Activated T-cell treated with anti-CD3 and anti-CD28 coated beads for 4 hours (primary cell): ENCODE data around the gene GSTA4.

Experiments
- DNase-seq: peaks from one replicate; pipeline ENCODE4 v3.0.0-alpha.2; 2020

The GSTA4 gene, protein sequence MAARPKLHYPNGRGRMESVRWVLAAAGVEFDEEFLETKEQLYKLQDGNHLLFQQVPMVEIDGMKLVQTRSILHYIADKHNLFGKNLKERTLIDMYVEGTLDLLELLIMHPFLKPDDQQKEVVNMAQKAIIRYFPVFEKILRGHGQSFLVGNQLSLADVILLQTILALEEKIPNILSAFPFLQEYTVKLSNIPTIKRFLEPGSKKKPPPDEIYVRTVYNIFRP

DNA sequence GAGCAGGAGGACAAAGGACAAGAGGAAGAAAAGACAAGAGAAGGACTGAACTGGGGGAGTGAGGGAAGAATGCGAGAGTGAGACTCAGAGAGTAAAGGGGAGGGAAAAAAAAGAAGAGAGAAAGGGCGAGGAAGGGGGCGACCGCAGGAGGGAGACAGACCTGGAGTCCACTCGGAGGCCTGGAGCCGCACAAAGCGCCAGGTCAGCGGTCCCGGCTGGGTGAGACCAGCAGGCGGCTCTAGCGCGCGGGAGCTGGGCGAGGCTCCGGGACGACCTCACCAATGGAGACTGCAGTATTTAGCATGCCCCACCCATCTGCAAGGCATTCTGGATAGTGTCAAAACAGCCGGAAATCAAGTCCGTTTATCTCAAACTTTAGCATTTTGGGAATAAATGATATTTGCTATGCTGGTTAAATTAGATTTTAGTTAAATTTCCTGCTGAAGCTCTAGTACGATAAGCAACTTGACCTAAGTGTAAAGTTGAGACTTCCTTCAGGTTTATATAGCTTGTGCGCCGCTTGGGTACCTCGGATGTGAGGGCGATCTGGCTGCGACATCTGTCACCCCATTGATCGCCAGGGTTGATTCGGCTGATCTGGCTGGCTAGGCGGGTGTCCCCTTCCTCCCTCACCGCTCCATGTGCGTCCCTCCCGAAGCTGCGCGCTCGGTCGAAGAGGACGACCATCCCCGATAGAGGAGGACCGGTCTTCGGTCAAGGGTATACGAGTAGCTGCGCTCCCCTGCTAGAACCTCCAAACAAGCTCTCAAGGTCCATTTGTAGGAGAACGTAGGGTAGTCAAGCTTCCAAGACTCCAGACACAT is at the start of gene GSTA4:
TSS of gene GSTA4 (minus strand) at position 196 of the 824 bp plus-strand sequence. CDS start 1,041 bp downstream, outside the sequence.
- DNase-seq, result peak; percentile 83

DNA sequence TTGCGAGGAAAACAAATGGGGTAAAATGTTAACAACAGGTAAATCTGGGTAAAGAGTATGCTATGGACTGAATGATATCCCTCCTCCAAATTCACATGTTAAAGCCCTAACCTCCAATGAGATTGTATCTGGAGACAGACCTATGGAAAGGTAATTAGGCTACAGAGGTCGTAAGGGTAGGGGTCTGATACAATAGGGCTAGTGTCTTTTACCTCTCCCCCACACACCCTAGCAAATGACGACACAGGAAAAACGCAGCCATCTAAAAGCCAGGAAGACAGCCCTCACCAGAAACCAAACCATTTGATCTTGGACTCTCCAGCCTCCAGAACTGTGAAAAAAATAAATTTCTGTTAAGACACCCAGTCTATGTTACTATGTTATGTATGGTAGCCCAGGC is 49.5 kb upstream of the GSTA4 start:
- no peak for DNase-seq

DNA sequence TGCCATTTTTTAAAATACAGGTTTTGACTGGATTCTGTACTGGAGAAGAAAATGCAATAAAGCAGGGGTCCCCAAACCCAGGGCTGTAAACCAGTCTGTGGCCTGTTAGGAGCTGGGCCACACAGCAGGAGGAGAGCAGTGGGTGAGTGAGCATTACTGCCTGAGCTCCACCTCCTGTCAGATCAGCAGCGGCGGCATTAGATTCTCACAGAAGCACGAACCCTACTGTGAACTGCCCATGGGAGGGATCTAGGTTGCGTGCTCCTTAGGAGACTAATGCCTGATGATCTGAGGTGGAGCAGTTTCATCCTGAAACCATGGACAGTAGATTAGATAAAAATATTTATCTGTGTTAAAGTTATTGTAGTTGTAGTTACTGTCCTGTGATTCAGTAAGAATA is 49.0 kb upstream of the GSTA4 start:
- DNase-seq, result no peak

DNA sequence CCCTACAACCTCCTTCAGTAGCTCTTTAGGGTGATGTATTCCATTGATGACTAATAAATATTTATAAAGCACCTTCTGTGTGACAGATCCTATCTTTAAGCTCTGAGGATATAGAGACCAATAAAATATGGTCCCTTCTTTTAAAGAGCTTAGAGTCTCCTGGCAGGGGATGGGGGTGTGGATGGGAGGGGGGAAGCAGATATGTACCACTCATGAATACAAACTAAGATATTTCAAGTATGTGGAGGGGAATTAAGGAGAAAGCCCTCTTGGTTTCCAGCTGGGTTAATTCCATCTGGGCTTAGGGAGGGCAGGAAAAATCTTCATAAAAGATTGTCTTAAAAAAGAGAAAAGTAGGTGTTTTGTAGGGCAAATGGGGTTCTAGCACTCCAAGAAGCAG is 48.5 kb upstream of the GSTA4 start:
- DNase-seq, result no peak

DNA sequence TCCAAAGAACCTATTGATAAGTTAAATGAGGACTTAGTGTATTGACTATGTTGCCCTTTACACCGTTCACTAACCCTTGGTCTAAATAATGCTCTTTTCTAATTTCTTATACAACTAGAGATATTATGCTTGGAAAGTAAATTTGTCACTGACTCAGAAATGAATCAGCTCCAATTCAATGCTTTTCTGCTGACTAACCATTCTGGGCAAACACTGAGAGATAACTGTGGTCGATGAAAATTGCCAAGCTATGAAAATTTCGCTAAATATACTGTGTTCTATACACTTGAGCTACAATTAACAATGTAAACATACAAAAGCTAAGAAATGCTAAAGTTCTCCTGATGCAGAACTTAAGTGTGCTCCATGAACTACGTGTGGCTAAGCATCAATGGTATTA is 47.0 kb upstream of the GSTA4 start:
- DNase-seq, result no peak

DNA sequence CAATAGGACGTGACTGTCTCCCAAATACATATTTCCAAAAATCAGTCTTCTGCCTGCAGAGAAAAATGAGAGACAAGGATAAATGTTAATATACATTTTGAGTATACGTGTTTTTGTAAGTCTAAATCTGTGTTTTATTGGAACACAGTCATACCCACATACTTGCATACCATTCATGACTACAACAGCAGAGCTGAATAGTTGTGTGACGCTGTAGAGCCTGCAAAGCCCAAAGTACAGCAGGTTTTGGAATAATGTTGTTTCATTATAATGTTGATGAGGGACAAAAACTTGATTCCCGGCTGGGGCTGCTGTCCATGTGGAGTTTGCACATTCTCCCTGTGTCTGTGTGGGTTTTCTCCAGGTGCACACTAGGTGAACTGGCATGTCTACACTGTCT is 46.3 kb upstream of the GSTA4 start:
- DNase-seq, result no peak

DNA sequence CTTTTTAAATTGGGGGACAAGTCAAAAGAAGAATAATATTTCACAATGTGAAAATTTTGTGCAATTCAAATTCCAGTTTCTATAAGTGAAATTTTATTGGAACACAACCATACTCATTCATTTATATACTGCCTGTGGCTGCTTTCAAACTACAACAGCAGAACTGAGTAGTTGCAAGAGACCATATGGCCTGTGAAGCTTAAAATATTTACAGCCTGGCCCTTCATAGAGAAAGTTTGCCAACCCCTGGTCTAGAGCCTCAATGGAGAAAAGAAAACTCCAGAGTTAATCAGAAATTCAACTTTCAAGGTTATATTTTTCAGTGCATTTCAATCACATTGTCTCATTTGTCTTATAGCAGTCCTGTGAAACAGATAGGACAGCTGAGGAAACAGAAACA is 43.5 kb upstream of the GSTA4 start:
- no peak for DNase-seq

DNA sequence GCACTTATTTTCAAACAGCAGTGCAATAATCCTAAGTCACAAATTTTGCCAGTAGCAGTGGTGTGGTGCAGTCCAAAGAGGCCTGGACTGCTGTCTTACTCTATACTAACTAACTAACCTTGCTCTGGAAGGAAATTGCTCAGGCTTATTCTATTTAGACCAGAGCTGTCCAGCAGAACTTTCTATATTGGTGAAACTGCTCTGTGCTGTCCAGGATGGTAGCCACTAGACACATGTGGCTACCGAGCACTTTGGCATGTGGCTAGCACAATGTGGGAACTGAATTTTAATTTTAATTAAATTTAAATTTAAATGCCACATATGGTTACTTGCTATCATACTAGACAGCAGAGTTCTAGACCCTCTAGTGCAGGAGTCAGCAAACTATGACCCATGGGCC is 43.1 kb upstream of the GSTA4 start:
- DNase-seq, result no peak

DNA sequence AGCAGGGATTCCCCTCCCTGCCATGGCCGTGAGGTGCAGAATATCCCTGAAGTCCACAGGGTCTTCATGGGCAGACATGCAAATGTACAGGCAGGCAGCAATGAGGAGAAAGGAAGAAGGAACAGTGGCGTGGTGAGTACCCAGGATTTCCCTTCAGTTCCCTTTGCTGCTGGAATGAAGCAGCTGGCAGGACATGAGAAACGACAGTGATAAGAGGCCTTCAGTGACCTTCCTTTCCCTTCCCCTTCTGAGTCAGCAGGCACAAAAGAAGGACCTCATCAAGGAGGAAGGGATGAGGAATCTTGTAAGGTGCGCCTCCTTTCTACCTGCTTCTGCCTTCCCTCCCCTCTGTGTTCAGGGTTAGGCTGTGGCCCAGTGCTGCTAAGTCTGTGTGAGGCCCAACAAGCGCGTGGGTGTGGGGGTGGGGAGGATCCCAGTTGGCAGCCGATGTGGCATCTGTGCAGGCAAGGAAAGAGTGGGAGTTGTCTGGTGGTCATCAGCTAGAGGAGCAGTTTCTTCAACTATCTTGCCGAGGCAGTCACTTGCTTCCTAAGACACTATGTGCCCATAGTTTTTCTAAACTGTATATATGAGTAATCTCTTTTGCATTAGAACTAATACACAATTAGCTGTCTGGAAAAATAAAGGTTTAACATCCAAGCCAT is 40.6 kb upstream of the GSTA4 start:
- no peak for DNase-seq

DNA sequence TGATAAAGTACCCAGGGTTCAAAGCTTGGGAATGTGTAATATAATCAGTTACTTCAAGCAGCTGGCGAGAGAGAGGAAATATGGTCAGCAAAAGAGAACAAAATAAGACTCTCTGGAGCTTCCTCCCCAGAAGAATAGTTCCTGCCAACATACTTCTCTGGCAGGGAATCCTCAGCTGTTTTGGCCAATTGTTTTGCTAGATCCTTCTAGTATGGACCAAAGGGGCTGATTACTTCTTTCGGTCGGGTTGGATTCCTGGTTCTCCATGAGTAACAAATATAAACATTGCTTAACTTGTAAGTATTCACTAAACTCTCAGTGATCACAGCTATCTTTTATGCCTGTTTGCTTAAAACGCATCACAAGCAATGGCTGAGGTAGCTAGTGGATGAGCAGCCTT is 38.7 kb upstream of the GSTA4 start:
- DNase-seq, result no peak

DNA sequence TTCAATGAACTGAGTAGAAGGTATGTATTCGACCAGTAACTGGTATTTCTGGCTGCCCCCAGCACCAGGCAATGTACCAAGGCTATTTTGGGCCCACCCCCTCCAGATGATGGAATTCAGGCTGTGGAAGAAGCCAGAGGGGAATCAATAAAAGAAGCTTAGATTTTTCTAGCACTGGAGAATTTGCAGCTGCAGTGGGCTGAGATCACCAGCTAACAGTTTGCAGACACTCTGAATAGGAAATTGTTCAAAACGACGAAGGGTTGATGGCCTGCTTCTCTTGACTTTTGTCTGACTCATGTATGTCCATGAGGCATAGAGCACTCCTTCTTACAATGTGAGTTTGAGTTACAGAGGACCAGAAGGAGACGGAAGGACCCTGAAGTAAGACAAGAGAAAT is 37.8 kb upstream of the GSTA4 start:
- DNase-seq, result no peak

DNA sequence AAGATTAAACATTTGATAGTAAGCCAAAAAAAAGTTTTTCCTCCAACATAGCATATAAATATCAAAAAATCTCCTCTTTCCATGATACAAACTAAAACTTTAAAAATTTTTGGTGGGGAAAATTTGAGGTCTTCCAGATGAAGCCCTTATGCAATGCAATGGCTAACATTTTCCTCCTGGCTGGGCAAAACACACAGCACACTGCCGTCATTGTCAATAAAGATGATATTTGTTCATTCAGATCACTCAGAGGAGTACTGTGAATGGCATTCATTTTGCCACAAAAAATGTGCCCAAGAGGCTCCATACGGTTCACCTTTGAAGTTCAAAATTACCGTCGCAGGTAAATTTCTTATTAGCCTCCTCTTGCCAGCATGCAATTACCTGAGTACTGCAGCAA is 36.2 kb upstream of the GSTA4 start:
- DNase-seq, result no peak

DNA sequence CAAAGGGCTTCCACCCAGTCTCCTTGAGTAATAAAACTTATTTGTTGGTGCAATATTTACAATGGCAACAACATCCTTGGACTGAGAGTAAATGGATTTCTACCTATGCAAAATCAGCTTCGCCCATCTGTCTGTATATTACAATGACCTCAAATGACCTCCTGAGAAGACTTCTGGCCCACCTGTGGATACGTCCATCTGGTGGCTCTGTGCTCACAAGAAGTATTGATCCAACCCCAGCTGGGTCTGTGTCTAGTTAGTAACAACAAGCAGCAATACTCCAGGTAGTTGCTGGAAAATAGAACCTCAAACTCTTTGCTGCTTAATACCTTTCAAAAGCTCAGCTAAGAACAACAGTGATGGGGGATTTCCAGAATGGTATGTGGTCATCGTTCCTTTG is 34.7 kb upstream of the GSTA4 start:
- no peak for DNase-seq

DNA sequence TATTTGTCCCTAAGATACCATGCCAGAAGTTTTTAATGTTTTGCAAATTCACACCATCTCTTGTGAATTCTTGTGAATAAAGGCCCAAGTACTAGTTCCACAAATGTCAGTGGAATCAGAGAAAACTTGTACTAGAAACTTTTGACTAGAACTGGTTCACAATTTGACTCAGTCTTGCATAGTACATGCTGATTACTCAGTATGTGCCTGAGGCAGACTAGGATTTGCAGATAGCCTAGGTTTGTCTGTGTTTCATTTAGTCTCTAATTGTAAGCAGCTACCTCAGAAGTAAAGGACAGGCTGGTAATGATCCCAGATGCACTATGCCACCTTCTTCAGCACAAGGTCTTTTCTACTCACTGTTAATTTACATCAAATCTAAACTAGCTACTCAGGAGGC is 34.2 kb upstream of the GSTA4 start:
- no peak for DNase-seq

DNA sequence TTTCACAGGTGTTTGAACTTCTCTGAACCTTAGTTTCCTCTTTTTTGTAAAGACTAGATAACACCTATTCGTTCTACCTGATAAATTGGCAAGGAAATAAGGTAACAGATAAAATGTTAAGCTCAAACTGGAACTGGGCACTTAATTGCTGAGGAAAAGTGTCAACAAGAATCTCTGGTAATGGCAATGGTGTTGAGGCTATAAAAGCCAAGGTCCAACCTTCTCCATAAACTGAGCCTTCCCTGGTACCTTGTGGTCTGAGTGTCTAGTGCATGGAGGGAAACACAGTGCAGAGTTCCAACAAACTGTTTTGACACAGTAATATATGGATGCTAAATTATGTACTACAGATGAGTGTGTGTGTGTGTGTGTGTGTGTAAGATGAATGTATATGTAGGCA is 33.4 kb upstream of the GSTA4 start:
- DNase-seq, result no peak

DNA sequence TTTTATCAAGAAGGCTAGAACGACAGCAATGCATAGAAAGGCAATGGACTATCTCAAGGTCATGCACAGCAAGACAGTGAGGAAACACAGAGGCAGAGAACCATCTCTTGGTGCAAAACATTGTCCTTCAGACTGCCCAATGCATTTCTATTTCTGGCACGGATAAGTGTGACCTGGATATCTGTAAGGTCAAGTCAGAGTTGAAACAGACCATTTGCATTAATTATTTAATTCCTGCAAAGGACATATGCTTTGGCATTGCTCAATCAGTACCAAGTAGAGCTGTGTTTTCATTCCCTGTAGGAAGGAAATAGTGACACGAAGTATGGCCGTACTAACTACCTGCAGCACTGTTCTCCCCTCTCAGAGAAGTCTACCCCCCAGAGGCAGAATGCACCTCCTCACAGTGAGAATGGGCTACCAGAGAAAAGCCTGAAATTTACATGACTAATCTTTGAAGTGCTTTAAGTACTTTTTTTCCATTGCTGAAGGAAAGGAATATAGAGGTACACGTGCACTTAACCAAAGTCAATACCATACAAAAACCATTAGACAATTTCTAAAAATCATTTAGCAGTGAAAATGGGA is 32.1 kb upstream of the GSTA4 start:
- no peak for DNase-seq

DNA sequence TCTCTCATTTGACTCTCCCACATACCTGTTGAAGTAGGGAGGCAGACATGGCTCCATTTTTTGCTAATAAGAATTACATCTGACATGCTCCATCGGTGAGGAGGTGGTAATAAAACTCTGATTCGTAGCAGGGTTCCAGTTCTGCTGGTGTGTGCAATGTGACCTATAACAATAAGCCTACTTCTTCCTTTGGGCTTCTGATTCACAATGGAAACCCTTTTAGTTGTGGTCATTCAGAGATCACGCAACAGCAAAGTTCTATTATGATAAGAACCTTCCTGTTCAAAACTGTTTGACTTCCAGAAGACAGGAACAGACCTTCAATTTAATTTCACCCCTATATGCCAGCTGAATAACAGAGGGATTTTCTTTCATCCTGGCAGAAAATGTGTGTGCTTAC is 31.4 kb upstream of the GSTA4 start:
- no peak for DNase-seq

DNA sequence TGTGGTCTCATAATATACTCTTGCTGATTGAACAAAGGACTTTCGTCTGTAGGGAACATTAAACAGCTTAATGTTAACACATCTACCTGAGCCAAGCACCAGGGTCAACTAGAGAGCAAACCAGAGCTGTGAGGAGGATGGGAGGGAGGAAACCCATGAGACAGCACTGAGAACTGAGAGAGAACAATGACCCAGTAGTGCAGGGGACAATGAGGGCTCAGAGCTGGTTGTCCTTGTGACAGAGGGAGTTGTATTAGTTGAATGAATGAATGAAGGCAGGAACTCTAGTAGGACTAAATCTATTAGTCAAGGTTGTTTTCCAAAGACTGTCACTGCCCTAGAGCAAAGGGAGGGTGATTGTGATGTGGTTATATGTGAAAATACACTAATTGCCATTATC is 28.2 kb upstream of the GSTA4 start:
- DNase-seq, result no peak

DNA sequence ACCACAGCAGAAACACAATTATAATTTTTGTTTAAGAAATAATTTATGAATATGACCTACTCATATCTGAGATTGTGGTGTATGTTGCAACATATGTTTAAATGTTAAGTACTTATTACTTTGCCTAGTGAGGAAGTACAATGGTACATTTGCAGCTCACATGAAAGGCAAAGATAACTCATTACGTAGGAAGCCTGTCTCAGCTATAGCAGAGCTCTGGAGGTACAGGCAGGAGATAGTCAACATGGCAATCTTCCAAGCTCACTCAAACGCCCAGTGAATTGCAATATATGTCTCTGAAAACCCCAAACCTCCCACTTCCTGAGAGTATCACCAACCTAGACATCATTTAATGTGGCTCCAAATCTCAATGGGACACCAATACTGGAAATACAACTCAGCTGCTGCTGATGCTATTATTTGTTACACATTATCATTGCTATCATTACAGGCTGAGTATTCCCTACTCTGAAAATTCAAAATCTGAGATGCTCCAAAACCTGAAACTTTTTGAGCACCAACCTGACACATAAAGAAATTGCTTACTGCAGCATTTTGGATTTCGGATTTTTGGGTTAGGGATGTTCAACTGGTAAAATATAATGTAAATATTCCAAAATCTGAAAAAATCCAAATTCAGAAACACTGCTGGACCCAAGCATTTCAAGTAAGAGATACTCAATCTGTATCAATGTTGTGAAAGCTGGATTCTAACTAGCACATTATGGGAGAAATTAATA is 25.1 kb upstream of the GSTA4 start:
- DNase-seq, result no peak

DNA sequence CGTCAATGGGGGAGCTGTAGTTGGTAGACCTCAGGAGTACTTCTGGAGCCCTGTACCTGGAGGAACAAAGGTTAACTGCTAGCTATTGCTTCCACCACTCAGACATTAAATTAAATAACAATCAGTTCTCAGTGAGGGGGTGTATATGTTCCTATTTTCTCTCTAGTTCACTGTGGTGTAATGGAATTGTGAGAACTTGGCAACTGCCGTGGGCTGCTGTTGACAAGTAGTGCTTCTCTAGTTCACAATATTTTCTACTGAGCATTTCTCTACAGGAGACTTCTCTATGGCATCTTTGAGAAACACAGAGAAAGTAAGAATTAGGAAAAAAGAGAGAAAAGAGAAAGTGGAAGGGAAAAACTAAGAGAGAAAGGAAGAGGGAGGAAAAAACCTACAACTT is 23.4 kb upstream of the GSTA4 start:
- DNase-seq, result no peak

DNA sequence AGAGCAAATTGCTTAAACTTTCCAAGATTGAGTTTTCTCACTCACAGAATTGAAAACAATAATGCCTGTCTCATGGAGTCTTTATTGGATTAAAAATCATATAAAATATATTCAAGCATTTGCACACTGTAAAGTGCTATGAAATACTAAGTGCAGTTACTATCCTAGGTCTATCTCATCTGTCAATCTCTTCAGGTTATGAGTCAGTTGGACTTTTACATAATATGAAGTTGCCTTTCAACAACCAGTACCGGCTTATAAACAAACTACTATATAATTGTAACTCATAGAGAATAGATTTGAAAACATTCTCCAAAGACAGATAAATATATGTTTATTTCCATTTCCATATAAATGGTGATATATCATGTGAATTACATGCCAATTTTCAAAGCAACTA is 20.4 kb upstream of the GSTA4 start:
- DNase-seq, result no peak

DNA sequence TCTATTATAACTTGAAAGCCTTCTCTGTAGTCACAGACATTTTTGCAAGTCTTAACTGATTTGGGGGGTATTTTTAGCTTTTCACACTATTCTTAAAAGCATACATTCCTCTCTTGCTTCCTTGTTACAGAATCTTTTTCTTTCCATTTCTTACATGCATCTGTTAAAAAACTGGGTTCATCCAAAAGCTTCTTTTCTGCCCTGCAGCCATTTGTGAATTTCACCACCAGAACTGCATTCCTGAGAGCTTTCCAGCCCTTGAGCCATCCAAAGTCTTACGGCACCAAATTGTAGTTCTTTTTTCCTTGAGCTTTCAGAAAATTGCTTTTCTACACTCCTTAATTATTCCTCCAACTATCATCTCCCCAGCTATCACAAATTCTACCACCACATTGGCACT is 19.7 kb upstream of the GSTA4 start:
- no peak for DNase-seq

DNA sequence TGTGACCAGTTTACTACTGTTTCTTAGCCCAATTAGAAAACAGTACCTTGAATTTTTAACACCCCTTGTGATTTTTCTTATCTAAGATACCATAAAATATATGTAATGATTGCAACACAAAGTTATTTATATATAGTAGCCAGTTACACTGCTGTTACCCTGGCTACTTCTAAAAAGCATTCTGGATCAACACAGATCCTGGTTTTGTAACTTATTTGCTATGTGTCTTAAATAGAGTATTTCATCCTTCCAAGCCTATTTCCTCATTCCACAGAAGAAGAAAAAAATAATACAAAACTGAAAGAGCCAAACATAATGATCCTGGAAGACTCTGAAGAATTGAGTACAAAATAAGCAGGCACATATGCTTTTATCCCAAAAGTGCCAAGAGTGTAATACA is 19.0 kb upstream of the GSTA4 start:
- no peak for DNase-seq
